ENCODE data around the gene TNNT1. TPM values are rescaled to one million over a fixed set of nuclear protein-coding genes. Genes with fewer than 3 reads are reported as not detected.

Gene TNNT1
- total RNA-seq, 1 donor from 2014 or later, result 8.3 TPM

DNA sequence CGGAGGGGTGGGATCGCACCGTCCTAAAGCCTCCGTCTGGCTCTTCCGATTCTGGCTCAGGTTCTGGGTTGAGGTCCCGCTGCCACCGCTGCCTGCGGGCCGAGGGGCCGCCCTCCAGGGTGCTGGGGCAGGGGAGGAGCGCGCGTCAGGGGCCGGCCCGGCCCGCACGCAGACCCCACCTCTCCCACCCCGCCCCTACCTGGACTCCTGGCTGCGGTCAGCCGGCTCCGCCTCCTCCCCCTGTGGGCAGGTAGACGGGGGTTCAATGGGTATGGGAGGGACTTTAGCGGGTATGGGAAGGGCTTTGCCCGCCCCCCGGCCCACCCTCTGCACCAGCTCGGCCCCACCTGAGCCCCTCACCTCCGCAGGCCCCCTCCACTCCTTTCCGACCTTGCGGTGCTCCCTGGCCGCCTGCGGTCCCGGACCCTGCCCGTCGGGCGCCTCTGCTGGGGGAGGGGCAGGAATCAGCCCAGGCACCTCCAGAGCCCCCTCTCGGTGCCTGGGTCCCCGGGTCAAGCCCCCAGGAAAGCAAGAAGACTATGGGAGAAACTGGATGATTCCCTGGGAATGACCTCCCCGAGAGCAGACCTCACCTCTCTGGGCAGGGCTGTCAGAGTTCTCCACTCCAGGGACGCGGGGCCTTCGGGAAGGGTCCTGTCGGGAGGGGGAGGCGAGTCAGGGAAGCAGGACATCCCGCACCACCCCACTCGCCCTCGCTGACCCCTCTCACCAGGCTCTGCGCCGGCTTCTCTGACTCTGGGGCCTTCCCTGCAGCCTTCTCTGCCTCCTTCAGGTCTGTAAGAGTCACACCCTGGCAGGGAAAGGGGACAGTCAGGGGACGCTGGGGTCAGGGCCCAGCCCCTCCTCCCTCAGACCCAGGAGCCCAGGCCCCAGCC is 56.3 kb downstream of the TNNT1 start:
- TF ChIP-seq EZH2 (IDR thresholded peaks at IDR 0.05; ENCODE audit: insufficient read depth, low read length), result no peak
- TF ChIP-seq, protein P1, sequence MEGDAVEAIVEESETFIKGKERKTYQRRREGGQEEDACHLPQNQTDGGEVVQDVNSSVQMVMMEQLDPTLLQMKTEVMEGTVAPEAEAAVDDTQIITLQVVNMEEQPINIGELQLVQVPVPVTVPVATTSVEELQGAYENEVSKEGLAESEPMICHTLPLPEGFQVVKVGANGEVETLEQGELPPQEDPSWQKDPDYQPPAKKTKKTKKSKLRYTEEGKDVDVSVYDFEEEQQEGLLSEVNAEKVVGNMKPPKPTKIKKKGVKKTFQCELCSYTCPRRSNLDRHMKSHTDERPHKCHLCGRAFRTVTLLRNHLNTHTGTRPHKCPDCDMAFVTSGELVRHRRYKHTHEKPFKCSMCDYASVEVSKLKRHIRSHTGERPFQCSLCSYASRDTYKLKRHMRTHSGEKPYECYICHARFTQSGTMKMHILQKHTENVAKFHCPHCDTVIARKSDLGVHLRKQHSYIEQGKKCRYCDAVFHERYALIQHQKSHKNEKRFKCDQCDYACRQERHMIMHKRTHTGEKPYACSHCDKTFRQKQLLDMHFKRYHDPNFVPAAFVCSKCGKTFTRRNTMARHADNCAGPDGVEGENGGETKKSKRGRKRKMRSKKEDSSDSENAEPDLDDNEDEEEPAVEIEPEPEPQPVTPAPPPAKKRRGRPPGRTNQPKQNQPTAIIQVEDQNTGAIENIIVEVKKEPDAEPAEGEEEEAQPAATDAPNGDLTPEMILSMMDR (IDR thresholded peaks at IDR 0.05; ENCODE audit: insufficient read depth, low read depth, low read length), result no peak
- H3K36me3 ChIP-seq (ENCODE audit: insufficient read depth, low read length), result no peaks in the 10 kb centered on the region
- H3K27me3 ChIP-seq (ENCODE audit: insufficient read depth, low read length), result no peaks in the 10 kb centered on the region
- peaks cover 25% of the 10 kb centered on the region for H4K20me1 ChIP-seq (ENCODE audit: insufficient read depth, low read length)
- H3K4me3 ChIP-seq (ENCODE audit: insufficient read depth, low read depth, low read length), result no peak overlapping the region
- H3K79me2 ChIP-seq (ENCODE audit: insufficient read depth, low read length), result peaks cover under 1% of the 10 kb centered on the region
- H3K4me2 ChIP-seq (ENCODE audit: low read length), result no peak overlapping the region
- Mint-ChIP-seq H3K4me1 (ENCODE audit: low read depth, unreplicated experiment) (peaks cover 12% of the 10 kb centered on the region), H3K36me3 (ENCODE audit: low read depth, unreplicated experiment) (peaks cover 6% of the 10 kb centered on the region), H3K27me3 (ENCODE audit: low read depth, unreplicated experiment) (no peaks in the 10 kb centered on the region), H3K4me3 (ENCODE audit: unreplicated experiment) (no peak overlapping the region), H3K27ac (ENCODE audit: unreplicated experiment) (no peak overlapping the region), H3K9me3 (ENCODE audit: unreplicated experiment) (no peaks in the 10 kb centered on the region)
- peaks cover 8% of the 10 kb centered on the region for H3K4me1 ChIP-seq (ENCODE audit: insufficient read depth, low read length)
- H3K9me3 ChIP-seq (ENCODE audit: insufficient read depth, low read depth, low read length), result no peaks in the 10 kb centered on the region
- DNase-seq (ENCODE audit: low read depth) (no peak), FAIRE-seq (no peak)
- no peak overlapping the region for H3K9ac ChIP-seq (ENCODE audit: low read length)
- H2AFZ ChIP-seq (ENCODE audit: low read depth, low read length), result no peak overlapping the region
- no peak overlapping the region for H3K27ac ChIP-seq (ENCODE audit: low read depth, low read length)

DNA sequence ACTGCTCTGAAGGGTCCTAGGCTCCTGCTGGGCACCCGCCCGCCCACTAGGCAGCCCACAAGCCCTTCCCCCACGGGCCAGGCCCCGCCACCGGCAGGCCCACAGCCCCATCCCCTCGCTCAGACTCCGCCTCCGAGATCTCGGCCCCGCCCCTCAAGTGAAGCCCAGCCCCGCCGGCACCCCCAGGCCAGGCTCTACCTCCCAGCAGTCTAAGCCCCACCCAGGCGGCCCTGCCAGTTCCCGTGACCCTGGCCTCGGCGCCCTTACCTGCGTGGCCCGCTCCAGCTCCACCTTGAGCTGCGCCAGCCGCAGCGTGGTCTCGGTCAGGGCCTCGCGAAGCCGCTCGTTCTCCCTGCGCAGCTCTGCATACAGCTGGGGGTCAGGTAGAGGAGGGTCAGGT is 57.1 kb downstream of the TNNT1 start:
- no peaks in the 10 kb centered on the region for H3K27me3 Mint-ChIP-seq (ENCODE audit: low read depth, unreplicated experiment)
- H3K4me1 ChIP-seq (ENCODE audit: insufficient read depth, low read length), result peaks cover 14% of the 10 kb centered on the region
- no peak overlapping the region for H3K9ac ChIP-seq (ENCODE audit: low read length)
- H3K9me3 ChIP-seq (ENCODE audit: insufficient read depth, low read depth, low read length), result no peaks in the 10 kb centered on the region
- no peaks in the 10 kb centered on the region for H3K36me3 ChIP-seq (ENCODE audit: insufficient read depth, low read length)
- H3K9me3 Mint-ChIP-seq (ENCODE audit: unreplicated experiment), result no peaks in the 10 kb centered on the region
- no peaks in the 10 kb centered on the region for H3K79me2 ChIP-seq (ENCODE audit: insufficient read depth, low read length)
- H3K36me3 Mint-ChIP-seq (ENCODE audit: low read depth, unreplicated experiment), result peaks cover 6% of the 10 kb centered on the region
- no peak overlapping the region for H3K4me3 ChIP-seq (ENCODE audit: insufficient read depth, low read depth, low read length)
- no peak overlapping the region for H3K4me3 Mint-ChIP-seq (ENCODE audit: unreplicated experiment)
- peaks cover 14% of the 10 kb centered on the region for H3K4me1 Mint-ChIP-seq (ENCODE audit: low read depth, unreplicated experiment)
- no peaks in the 10 kb centered on the region for H3K27me3 ChIP-seq (ENCODE audit: insufficient read depth, low read length)
- TF ChIP-seq, protein P1 (IDR thresholded peaks at IDR 0.05; ENCODE audit: insufficient read depth, low read depth, low read length), result no peak
- no peak overlapping the region for H3K27ac ChIP-seq (ENCODE audit: low read depth, low read length)
- DNase-seq (ENCODE audit: low read depth), result no peak
- no peak for FAIRE-seq
- H3K4me2 ChIP-seq (ENCODE audit: low read length), result no peak overlapping the region
- no peak overlapping the region for H2AFZ ChIP-seq (ENCODE audit: low read depth, low read length)
- peaks cover 28% of the 10 kb centered on the region for H4K20me1 ChIP-seq (ENCODE audit: insufficient read depth, low read length)
- no peak overlapping the region for H3K27ac Mint-ChIP-seq (ENCODE audit: unreplicated experiment)

Data from astrocyte (in vitro differentiated cells and primary cell).